Endothelial cell of umbilical vein (primary cell): ENCODE measurements around the gene WIPF3.

Experiments used
- CTCF ChIP-seq, 2 donors: IDR thresholded peaks; 1 replicate in 1 of 2; 2 replicates in 1 of 2; pipeline ENCODE4 v1.5.1; 2011; ENCODE audit warnings: low read length in 2 of 2, mild to moderate bottlenecking in 2 of 2, moderate library complexity in 2 of 2, control low read depth in 1 of 2, inconsistent platforms in 1 of 2, low read depth in 1 of 2; ENCODE audit not compliant: insufficient read depth in 1 of 2; ENCODE audit errors: extremely low read depth in 1 of 2
- JUN ChIP-seq: IDR thresholded peaks from 2 replicates; pipeline ENCODE4 v1.6.1; 2011; ENCODE audit warnings: borderline replicate concordance, low read depth; ENCODE audit not compliant: insufficient read length, insufficient read depth
- POLR2A ChIP-seq: IDR thresholded peaks from 2 replicates; pipeline ENCODE4 v1.6.1; 2012; ENCODE audit warnings: low read depth, mild to moderate bottlenecking, control low read depth, low read length
- POLR2AphosphoS5 ChIP-seq: IDR thresholded peaks from 2 replicates; pipeline ENCODE4 v1.6.1; 2012; ENCODE audit warnings: low read depth, mild to moderate bottlenecking, control low read depth, low read length, moderate library complexity; ENCODE audit not compliant: insufficient read depth

- no peak for TF ChIP-seq POLR2A
- no peak for TF ChIP-seq JUN
- TF ChIP-seq CTCF (IDR thresholded peaks at IDR 0.05; ENCODE audit: extremely low read depth in 1 of 2, insufficient read depth in 1 of 2, low read depth in 1 of 2, low read length in 2 of 2) = no peak
- TF ChIP-seq POLR2AphosphoS5 = no peak
These were observed 119.9 kb downstream of the WIPF3 start for GRCh38 chr7:29926216-29926615.
